HepG2 (cell line): ENCODE results near the gene MBOAT7. TPM values are rescaled to one million over a fixed set of nuclear protein-coding genes. Genes with fewer than 3 reads are reported as not detected.

Experiments
- BCL6 ChIP-seq: IDR thresholded peaks from 2 replicates; pipeline ENCODE4 v1.6.1; 2016; ENCODE audit warnings: missing genetic modification reagents, missing compliant biosample characterization
- ETV5 ChIP-seq: IDR thresholded peaks from 2 replicates; pipeline ENCODE4 v1.6.1; 2018; ENCODE audit warnings: missing biosample characterization, missing genetic modification reagents, inconsistent platforms, borderline replicate concordance
- ETV6 ChIP-seq: sonication (generic); formaldehyde crosslinking; conservative IDR thresholded peaks from 2 replicates; pipeline ENCODE4 v1.4.0; 2020; ENCODE audit warnings: missing genetic modification reagents
- IRX3 ChIP-seq: sonication (generic); formaldehyde crosslinking; IDR thresholded peaks from 2 replicates; pipeline ENCODE4 v1.8.1; 2023; ENCODE audit warnings: mild to moderate bottlenecking, low read depth, missing genetic modification reagents, borderline replicate concordance
- MTA1 ChIP-seq: sonication (generic); formaldehyde crosslinking; IDR thresholded peaks from 2 replicates; pipeline ENCODE4 v1.4.0; 2020; ENCODE audit warnings: missing genetic modification reagents, mild to moderate bottlenecking, borderline replicate concordance
- NR1H2 ChIP-seq: sonication (generic); formaldehyde crosslinking; IDR thresholded peaks from 2 replicates; pipeline ENCODE4 v1.8.1; 2022; ENCODE audit warnings: low read depth, missing genetic modification reagents, borderline replicate concordance
- NR2F6 ChIP-seq, 2 experiments: IDR thresholded peaks; 2 replicates each; pipeline ENCODE4 v1.6.1; 2016; ENCODE audit warnings: antibody characterized with exemption in 1 of 2, mild to moderate bottlenecking in 1 of 2
- SATB2 ChIP-seq: sonication (generic); formaldehyde crosslinking; IDR thresholded peaks from 2 replicates; pipeline ENCODE4 v1.5.0; 2020; ENCODE audit warnings: missing genetic modification reagents
- SMC3 ChIP-seq: IDR thresholded peaks from 2 replicates; pipeline ENCODE4 v1.6.1; 2011; ENCODE audit warnings: low read length, improper control_type of control experiment
- SP1 ChIP-seq, 2 experiments: fragments of 450-650 bp in 1 of 2; sonication (generic) in 1 of 2; formaldehyde crosslinking in 1 of 2; IDR thresholded peaks; 2 replicates each; pipeline versions ENCODE4 v1.4.0 to v1.6.1; 2016 to 2020; ENCODE audit warnings: missing genetic modification reagents in 1 of 2
- TARDBP ChIP-seq: sonication (generic); formaldehyde crosslinking; IDR thresholded peaks from 2 replicates; pipeline ENCODE4 v1.8.0; 2022; ENCODE audit warnings: mild to moderate bottlenecking, missing genetic modification reagents
- TBX2 ChIP-seq: sonication (generic); formaldehyde crosslinking; IDR thresholded peaks from 2 replicates; pipeline ENCODE4 v1.5.0; 2020; ENCODE audit warnings: missing genetic modification reagents, mild to moderate bottlenecking, borderline replicate concordance
- ZKSCAN8 ChIP-seq: IDR thresholded peaks from 2 replicates; pipeline ENCODE4 v1.6.1; 2016; ENCODE audit warnings: borderline replicate concordance, missing genetic modification reagents, missing compliant biosample characterization
- polyA plus RNA-seq, 8 experiments: library from polyadenylated mRNA; depleted of rRNA in 3 of 8; stranded (reverse) in 7 of 8; unstranded in 1 of 8; fragments of >200 nt; fragmentation: Illumina TruSeq in 4 of 8; extraction: Trizol in 4 of 8; gene quantifications; 2 replicates each; pipeline versions ENCODE4 v1.2.1 to v1.2.3, GENCODE V29; 2011 to 2016; ENCODE audit warnings: low read depth in 4 of 8, missing spikeins in 1 of 8, mixed read lengths in 1 of 8; ENCODE audit not compliant: insufficient read depth in 1 of 8
- total RNA-seq, 5 experiments: library from RNA; depleted of rRNA; stranded (reverse); fragments of >200 nt; fragmentation: Illumina TruSeq; extraction: Trizol; gene quantifications; 2 replicates each; pipeline ENCODE4 v1.2.3, GENCODE V29; 2016; ENCODE audit warnings: low read depth in 1 of 5
- TF ChIP-seq, protein P1 (sequence below): sonication (generic); formaldehyde crosslinking; IDR thresholded peaks from 2 replicates; pipeline ENCODE4 v1.9.0; 2021; ENCODE audit warnings: mild to moderate bottlenecking, missing genetic modification reagents
- TF ChIP-seq, protein P2 (sequence below): sonication (generic); formaldehyde crosslinking; conservative IDR thresholded peaks from 2 replicates; pipeline ENCODE4 v1.4.0; 2020; ENCODE audit warnings: missing genetic modification reagents
- TF ChIP-seq, protein P3 (sequence below): sonication (generic); formaldehyde crosslinking; IDR thresholded peaks from 2 replicates; pipeline ENCODE4 v1.5.0; 2020; ENCODE audit warnings: mild to moderate bottlenecking, missing genetic modification reagents
- TF ChIP-seq, protein P4 (sequence below): sonication (generic); formaldehyde crosslinking; IDR thresholded peaks from 2 replicates; pipeline ENCODE4 v1.5.1; 2020; ENCODE audit warnings: missing genetic modification reagents, mild to moderate bottlenecking, borderline replicate concordance
- TF ChIP-seq, protein P5 (sequence below): sonication (generic); formaldehyde crosslinking; IDR thresholded peaks from 2 replicates; pipeline ENCODE4 v1.8.1; 2023; ENCODE audit warnings: mild to moderate bottlenecking, moderate library complexity, missing genetic modification reagents

MBOAT7 gene
- total and polyA plus RNA-seq, 2 of the 13 experiments (the other 11 are each of a cell fraction or from before 2014, with no cell fraction given): 22.2 to 25.5 TPM

DNA sequence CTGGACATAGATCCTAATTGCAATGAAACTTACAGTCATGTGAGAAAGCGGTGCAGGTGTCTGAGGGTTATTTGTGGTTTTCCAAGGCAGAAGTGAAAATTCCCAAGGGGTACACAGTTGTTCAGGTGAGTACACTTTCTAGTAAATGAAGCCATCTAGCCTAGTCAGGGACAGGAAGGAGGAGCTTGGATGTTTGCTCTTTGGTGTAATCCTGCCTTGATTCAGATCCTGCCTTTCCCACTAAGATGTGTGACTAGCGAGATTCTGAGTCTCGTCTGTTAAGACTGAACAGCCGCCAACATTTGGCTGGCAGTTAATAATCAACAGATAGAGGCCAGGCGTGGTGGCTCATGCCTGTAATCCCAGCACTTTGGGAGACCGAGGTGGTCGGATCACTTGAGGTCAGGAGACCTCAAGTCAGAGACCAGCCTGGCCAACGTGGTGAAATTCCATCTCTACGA is 13.8 kb upstream of the MBOAT7 start (continued):
- TF ChIP-seq, protein P1, sequence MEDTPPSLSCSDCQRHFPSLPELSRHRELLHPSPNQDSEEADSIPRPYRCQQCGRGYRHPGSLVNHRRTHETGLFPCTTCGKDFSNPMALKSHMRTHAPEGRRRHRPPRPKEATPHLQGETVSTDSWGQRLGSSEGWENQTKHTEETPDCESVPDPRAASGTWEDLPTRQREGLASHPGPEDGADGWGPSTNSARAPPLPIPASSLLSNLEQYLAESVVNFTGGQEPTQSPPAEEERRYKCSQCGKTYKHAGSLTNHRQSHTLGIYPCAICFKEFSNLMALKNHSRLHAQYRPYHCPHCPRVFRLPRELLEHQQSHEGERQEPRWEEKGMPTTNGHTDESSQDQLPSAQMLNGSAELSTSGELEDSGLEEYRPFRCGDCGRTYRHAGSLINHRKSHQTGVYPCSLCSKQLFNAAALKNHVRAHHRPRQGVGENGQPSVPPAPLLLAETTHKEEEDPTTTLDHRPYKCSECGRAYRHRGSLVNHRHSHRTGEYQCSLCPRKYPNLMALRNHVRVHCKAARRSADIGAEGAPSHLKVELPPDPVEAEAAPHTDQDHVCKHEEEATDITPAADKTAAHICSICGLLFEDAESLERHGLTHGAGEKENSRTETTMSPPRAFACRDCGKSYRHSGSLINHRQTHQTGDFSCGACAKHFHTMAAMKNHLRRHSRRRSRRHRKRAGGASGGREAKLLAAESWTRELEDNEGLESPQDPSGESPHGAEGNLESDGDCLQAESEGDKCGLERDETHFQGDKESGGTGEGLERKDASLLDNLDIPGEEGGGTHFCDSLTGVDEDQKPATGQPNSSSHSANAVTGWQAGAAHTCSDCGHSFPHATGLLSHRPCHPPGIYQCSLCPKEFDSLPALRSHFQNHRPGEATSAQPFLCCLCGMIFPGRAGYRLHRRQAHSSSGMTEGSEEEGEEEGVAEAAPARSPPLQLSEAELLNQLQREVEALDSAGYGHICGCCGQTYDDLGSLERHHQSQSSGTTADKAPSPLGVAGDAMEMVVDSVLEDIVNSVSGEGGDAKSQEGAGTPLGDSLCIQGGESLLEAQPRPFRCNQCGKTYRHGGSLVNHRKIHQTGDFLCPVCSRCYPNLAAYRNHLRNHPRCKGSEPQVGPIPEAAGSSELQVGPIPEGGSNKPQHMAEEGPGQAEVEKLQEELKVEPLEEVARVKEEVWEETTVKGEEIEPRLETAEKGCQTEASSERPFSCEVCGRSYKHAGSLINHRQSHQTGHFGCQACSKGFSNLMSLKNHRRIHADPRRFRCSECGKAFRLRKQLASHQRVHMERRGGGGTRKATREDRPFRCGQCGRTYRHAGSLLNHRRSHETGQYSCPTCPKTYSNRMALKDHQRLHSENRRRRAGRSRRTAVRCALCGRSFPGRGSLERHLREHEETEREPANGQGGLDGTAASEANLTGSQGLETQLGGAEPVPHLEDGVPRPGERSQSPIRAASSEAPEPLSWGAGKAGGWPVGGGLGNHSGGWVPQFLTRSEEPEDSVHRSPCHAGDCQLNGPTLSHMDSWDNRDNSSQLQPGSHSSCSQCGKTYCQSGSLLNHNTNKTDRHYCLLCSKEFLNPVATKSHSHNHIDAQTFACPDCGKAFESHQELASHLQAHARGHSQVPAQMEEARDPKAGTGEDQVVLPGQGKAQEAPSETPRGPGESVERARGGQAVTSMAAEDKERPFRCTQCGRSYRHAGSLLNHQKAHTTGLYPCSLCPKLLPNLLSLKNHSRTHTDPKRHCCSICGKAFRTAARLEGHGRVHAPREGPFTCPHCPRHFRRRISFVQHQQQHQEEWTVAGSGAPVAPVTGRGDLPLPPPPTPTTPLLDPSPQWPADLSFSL (CRISPR knock-in tag): no peak
- TF ChIP-seq TBX2 (CRISPR knock-in tag) (peak; percentile 32; the same call in 1 of the 2 replicates), NR1H2 (CRISPR knock-in tag) (no peak), BCL6 (CRISPR knock-in tag) (peak; percentile 94), ZKSCAN8 (CRISPR knock-in tag) (no peak), SP1 (IDR thresholded peaks at IDR 0.05) (no peak), SP1 (CRISPR knock-in tag; IDR thresholded peaks at IDR 0.05) (no peak), MTA1 (CRISPR knock-in tag) (no peak), IRX3 (CRISPR knock-in tag) (no peak), SMC3 (no peak), ETV5 (CRISPR knock-in tag) (peak; percentile 41; the same call in 1 of the 2 replicates), TARDBP (CRISPR knock-in tag) (no peak), SATB2 (CRISPR knock-in tag) (no peak), ETV6 (no peak), NR2F6 (IDR thresholded peaks at IDR 0.05) (no peak), NR2F6 (CRISPR knock-in tag; IDR thresholded peaks at IDR 0.05) (peak; percentile 23; the same call in 1 of the 2 replicates)
- TF ChIP-seq, protein P2, sequence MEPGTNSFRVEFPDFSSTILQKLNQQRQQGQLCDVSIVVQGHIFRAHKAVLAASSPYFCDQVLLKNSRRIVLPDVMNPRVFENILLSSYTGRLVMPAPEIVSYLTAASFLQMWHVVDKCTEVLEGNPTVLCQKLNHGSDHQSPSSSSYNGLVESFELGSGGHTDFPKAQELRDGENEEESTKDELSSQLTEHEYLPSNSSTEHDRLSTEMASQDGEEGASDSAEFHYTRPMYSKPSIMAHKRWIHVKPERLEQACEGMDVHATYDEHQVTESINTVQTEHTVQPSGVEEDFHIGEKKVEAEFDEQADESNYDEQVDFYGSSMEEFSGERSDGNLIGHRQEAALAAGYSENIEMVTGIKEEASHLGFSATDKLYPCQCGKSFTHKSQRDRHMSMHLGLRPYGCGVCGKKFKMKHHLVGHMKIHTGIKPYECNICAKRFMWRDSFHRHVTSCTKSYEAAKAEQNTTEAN: no peak
- TF ChIP-seq, protein P3, sequence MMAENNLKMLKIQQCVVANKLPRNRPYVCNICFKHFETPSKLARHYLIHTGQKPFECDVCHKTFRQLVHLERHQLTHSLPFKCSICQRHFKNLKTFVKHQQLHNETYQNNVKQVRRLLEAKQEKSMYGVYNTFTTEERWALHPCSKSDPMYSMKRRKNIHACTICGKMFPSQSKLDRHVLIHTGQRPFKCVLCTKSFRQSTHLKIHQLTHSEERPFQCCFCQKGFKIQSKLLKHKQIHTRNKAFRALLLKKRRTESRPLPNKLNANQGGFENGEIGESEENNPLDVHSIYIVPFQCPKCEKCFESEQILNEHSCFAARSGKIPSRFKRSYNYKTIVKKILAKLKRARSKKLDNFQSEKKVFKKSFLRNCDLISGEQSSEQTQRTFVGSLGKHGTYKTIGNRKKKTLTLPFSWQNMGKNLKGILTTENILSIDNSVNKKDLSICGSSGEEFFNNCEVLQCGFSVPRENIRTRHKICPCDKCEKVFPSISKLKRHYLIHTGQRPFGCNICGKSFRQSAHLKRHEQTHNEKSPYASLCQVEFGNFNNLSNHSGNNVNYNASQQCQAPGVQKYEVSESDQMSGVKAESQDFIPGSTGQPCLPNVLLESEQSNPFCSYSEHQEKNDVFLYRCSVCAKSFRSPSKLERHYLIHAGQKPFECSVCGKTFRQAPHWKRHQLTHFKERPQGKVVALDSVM (CRISPR knock-in tag): peak; percentile 37; the same call in 1 of the 2 replicates
- TF ChIP-seq, protein P4, sequence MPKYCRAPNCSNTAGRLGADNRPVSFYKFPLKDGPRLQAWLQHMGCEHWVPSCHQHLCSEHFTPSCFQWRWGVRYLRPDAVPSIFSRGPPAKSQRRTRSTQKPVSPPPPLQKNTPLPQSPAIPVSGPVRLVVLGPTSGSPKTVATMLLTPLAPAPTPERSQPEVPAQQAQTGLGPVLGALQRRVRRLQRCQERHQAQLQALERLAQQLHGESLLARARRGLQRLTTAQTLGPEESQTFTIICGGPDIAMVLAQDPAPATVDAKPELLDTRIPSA: no peak
- TF ChIP-seq, protein P5, sequence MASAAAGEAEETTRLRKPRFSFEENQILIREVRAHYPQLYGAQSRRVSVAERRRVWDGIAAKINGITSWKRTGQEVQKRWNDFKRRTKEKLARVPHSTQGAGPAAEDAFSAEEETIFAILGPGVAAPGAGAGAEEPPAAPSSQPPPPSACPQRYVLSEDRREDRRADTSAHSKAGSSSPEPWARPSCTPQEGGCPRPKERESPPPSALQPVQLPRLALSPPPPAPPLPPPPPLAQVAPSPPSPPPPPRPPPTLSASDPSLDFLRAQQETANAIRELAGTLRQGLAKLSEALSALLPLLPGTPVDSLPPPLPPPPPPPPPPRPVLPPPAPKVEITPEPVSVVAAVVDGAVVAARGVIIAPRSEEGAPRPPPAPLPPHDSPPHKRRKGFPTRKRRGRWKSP (CRISPR knock-in tag): no peak
